Measurements from ENCODE around the gene P2RX3.

DNA sequence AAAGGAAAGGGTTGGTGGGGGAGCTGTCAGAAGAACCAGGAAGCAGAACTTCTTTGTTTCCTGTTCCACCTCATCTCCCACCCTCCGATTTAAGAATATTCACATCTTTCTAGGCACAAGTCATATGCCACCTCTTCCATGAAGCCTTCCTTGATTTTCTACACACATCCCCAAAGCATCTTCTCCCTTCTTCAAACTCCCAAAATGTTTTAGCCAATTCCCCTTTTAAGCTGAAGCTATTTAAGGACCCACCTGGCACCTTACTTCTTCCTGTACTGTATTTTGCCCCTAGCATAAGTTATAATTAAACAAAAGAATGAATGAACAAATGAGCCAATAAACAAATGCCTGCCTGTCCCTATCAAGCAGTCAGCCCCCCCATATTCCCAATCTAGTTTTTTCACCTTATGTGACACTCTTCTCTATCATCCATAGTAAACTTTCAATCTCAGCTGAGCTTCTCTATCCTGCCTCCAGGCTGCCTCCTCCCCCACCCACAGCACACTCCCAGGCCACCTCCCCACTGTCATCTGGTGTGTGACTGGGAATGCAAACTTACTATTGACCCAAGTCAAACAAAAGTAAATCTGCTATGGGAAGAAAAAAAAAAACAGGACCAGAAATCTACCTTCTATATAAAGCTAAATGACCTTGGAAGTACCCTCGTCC is 17.3 kb upstream of the P2RX3 start:
- TF ChIP-seq, protein P1, sequence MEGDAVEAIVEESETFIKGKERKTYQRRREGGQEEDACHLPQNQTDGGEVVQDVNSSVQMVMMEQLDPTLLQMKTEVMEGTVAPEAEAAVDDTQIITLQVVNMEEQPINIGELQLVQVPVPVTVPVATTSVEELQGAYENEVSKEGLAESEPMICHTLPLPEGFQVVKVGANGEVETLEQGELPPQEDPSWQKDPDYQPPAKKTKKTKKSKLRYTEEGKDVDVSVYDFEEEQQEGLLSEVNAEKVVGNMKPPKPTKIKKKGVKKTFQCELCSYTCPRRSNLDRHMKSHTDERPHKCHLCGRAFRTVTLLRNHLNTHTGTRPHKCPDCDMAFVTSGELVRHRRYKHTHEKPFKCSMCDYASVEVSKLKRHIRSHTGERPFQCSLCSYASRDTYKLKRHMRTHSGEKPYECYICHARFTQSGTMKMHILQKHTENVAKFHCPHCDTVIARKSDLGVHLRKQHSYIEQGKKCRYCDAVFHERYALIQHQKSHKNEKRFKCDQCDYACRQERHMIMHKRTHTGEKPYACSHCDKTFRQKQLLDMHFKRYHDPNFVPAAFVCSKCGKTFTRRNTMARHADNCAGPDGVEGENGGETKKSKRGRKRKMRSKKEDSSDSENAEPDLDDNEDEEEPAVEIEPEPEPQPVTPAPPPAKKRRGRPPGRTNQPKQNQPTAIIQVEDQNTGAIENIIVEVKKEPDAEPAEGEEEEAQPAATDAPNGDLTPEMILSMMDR (conservative IDR thresholded peaks at IDR 0.05; ENCODE audit: low read depth in 2 of 2), result no peak
- TF ChIP-seq EZH2 (IDR thresholded peaks at IDR 0.05; ENCODE audit: low read depth, unreplicated experiment) (no peak), POLR2AphosphoS5 (IDR thresholded peaks at IDR 0.05; ENCODE audit: low read depth) (no peak), EZH2phosphoT487 (IDR thresholded peaks at IDR 0.05; ENCODE audit: unreplicated experiment) (no peak), JUNB (IDR thresholded peaks at IDR 0.05; ENCODE audit: unreplicated experiment) (no peak), CREB1 (CRISPR knock-in tag; IDR thresholded peaks at IDR 0.05; ENCODE audit: low read depth) (no peak), NANOG (IDR thresholded peaks at IDR 0.05; ENCODE audit: borderline replicate concordance) (no peak), ZNF114 (CRISPR knock-in tag; IDR thresholded peaks at IDR 0.05) (no peak), STAT1 (IDR thresholded peaks at IDR 0.05; ENCODE audit: unreplicated experiment) (no peak)
- TF ChIP-seq, protein P2, sequence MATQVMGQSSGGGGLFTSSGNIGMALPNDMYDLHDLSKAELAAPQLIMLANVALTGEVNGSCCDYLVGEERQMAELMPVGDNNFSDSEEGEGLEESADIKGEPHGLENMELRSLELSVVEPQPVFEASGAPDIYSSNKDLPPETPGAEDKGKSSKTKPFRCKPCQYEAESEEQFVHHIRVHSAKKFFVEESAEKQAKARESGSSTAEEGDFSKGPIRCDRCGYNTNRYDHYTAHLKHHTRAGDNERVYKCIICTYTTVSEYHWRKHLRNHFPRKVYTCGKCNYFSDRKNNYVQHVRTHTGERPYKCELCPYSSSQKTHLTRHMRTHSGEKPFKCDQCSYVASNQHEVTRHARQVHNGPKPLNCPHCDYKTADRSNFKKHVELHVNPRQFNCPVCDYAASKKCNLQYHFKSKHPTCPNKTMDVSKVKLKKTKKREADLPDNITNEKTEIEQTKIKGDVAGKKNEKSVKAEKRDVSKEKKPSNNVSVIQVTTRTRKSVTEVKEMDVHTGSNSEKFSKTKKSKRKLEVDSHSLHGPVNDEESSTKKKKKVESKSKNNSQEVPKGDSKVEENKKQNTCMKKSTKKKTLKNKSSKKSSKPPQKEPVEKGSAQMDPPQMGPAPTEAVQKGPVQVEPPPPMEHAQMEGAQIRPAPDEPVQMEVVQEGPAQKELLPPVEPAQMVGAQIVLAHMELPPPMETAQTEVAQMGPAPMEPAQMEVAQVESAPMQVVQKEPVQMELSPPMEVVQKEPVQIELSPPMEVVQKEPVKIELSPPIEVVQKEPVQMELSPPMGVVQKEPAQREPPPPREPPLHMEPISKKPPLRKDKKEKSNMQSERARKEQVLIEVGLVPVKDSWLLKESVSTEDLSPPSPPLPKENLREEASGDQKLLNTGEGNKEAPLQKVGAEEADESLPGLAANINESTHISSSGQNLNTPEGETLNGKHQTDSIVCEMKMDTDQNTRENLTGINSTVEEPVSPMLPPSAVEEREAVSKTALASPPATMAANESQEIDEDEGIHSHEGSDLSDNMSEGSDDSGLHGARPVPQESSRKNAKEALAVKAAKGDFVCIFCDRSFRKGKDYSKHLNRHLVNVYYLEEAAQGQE (IDR thresholded peaks at IDR 0.05; ENCODE audit: unreplicated experiment), result no peak
- TF ChIP-seq, protein P3, sequence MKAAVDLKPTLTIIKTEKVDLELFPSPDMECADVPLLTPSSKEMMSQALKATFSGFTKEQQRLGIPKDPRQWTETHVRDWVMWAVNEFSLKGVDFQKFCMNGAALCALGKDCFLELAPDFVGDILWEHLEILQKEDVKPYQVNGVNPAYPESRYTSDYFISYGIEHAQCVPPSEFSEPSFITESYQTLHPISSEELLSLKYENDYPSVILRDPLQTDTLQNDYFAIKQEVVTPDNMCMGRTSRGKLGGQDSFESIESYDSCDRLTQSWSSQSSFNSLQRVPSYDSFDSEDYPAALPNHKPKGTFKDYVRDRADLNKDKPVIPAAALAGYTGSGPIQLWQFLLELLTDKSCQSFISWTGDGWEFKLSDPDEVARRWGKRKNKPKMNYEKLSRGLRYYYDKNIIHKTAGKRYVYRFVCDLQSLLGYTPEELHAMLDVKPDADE (IDR thresholded peaks at IDR 0.05), result no peak
